NAMALWA (cell line): ENCODE measurements around the gene PVALEF.

Experiments used
- DNase-seq: peaks from one replicate; pipeline ENCODE4 v3.0.0-alpha.2; 2015; ENCODE audit warnings: low spot score

The PVALEF gene

GRCh38 chr17:81162491-81162890, 2.8 kb upstream of the PVALEF start:
- no peak for DNase-seq

GRCh38 chr17:81163051-81163695, 2.1 kb upstream of the PVALEF start:
- no peak for DNase-seq

- no peak for DNase-seq
Observed at GRCh38 chr17:81163703-81164370, 1.5 kb upstream of the PVALEF start.

- DNase-seq: no peak
Observed at GRCh38 chr17:81164371-81165245, 699 bp upstream of the PVALEF start.

GRCh38 chr17:81166033-81166492, 756 bp downstream of the PVALEF start, which contains the start of gene AATK:
Gene AATK, minus strand, starts transcription at chr17:81166221. Its CDS starts 229 bp downstream, at chr17:81165992.
- no peak for DNase-seq

GRCh38 chr17:81167194-81167524, 1.9 kb downstream of the PVALEF start:
- no peak for DNase-seq

- no peak for DNase-seq
Observed at GRCh38 chr17:81167638-81168037, 2.3 kb downstream of the PVALEF start.

- DNase-seq: no peak
Observed at GRCh38 chr17:81169870-81170309, 4.6 kb downstream of the PVALEF start.

GRCh38 chr17:81170727-81171494, 5.6 kb downstream of the PVALEF start:
- DNase-seq: no peak

GRCh38 chr17:81171941-81172340, 6.6 kb downstream of the PVALEF start:
- DNase-seq: no peak

- DNase-seq: no peak
Observed at GRCh38 chr17:81173052-81173761, 7.9 kb downstream of the PVALEF start.

GRCh38 chr17:81173762-81174155, 8.5 kb downstream of the PVALEF start:
- no peak for DNase-seq

GRCh38 chr17:81176666-81177065, 11.4 kb downstream of the PVALEF start:
- no peak for DNase-seq

GRCh38 chr17:81178136-81179091, 13.1 kb downstream of the PVALEF start:
- DNase-seq: no peak

- DNase-seq: peak; percentile 70
Observed at GRCh38 chr17:81179220-81179619, 13.9 kb downstream of the PVALEF start.

GRCh38 chr17:81179861-81180260, 14.6 kb downstream of the PVALEF start:
- no peak for DNase-seq

- no peak for DNase-seq
Observed at GRCh38 chr17:81180836-81181810, 15.8 kb downstream of the PVALEF start.

- DNase-seq: no peak
Observed at GRCh38 chr17:81181811-81182185, 16.5 kb downstream of the PVALEF start.

- no peak for DNase-seq
Observed at GRCh38 chr17:81182596-81182995, 17.3 kb downstream of the PVALEF start.
